Neural progenitor cell (in vitro differentiated cells): ENCODE data around the gene MAGI2.

Experiments used
- EZH2phosphoT487 ChIP-seq: fragments of 200-600 bp; sonication (generic); IDR thresholded peaks from 2 replicates; pipeline ENCODE4 v1.6.1; 2017; ENCODE audit warnings: antibody characterized with exemption
- TF ChIP-seq, protein P1 (sequence below): fragments of 200-600 bp; sonication (generic); IDR thresholded peaks from 2 replicates; pipeline ENCODE4 v1.5.1; 2017; ENCODE audit warnings: antibody characterized with exemption, mild to moderate bottlenecking

DNA sequence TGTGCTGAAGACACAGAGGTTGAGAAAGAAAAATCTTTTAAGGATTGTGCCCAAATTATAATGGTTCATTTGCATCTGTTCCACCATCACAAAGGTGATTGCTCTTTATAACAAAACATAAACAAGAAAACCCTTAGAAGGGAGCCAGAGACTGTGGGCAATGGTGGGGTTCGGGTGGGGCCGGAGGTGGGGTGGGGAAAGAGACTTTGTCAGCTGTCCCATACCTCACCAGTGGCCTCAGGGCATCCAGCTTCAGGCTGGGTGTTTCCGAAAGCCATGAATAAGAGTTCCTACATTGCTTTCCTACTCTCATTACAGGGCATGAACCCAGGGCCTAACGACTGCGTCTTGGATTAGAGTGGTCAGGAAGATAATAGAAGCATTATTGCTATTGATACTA lies 1427.0 kb downstream of the MAGI2 start:
- TF ChIP-seq, protein P1, sequence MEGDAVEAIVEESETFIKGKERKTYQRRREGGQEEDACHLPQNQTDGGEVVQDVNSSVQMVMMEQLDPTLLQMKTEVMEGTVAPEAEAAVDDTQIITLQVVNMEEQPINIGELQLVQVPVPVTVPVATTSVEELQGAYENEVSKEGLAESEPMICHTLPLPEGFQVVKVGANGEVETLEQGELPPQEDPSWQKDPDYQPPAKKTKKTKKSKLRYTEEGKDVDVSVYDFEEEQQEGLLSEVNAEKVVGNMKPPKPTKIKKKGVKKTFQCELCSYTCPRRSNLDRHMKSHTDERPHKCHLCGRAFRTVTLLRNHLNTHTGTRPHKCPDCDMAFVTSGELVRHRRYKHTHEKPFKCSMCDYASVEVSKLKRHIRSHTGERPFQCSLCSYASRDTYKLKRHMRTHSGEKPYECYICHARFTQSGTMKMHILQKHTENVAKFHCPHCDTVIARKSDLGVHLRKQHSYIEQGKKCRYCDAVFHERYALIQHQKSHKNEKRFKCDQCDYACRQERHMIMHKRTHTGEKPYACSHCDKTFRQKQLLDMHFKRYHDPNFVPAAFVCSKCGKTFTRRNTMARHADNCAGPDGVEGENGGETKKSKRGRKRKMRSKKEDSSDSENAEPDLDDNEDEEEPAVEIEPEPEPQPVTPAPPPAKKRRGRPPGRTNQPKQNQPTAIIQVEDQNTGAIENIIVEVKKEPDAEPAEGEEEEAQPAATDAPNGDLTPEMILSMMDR, result no peak
- no peak for TF ChIP-seq EZH2phosphoT487
